ENCODE measurements around the gene PLLP.

Gene PLLP

DNA sequence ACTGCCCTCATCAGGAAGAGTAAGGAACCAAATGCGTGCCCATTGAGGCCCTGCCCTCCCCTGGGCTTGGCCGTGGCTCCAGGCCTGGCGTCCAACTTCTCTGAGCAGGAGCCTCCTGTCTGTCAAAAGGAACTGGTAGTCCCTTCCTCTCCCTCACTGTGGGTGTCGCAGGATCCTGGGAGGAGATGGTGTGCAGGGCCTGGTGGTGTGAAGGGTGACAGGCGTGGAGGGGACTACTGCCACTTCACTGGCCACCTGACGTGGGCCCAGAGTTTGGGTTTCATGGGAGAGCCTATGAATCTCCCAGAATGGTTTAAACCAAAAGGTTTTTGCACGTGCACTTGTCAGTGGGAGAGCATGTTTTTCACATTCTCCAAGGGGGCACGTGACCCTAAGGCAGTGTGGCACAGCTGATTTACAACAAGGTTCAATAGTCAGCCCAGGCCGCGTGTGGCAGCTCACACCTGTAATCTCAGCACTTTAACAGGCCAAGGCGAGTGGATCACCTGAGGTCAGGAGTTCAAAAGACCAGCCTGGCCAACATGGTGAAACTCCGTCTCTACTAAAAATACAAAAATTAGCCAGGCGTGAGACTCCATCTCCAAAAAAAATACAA lies 26.9 kb downstream of the PLLP start:
- no peak for DNase-seq (ENCODE audit: extremely low read depth, low read depth)
- TF ChIP-seq, protein P1, sequence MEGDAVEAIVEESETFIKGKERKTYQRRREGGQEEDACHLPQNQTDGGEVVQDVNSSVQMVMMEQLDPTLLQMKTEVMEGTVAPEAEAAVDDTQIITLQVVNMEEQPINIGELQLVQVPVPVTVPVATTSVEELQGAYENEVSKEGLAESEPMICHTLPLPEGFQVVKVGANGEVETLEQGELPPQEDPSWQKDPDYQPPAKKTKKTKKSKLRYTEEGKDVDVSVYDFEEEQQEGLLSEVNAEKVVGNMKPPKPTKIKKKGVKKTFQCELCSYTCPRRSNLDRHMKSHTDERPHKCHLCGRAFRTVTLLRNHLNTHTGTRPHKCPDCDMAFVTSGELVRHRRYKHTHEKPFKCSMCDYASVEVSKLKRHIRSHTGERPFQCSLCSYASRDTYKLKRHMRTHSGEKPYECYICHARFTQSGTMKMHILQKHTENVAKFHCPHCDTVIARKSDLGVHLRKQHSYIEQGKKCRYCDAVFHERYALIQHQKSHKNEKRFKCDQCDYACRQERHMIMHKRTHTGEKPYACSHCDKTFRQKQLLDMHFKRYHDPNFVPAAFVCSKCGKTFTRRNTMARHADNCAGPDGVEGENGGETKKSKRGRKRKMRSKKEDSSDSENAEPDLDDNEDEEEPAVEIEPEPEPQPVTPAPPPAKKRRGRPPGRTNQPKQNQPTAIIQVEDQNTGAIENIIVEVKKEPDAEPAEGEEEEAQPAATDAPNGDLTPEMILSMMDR (IDR thresholded peaks at IDR 0.05; ENCODE audit: low read depth, low read length): no peak

DNA sequence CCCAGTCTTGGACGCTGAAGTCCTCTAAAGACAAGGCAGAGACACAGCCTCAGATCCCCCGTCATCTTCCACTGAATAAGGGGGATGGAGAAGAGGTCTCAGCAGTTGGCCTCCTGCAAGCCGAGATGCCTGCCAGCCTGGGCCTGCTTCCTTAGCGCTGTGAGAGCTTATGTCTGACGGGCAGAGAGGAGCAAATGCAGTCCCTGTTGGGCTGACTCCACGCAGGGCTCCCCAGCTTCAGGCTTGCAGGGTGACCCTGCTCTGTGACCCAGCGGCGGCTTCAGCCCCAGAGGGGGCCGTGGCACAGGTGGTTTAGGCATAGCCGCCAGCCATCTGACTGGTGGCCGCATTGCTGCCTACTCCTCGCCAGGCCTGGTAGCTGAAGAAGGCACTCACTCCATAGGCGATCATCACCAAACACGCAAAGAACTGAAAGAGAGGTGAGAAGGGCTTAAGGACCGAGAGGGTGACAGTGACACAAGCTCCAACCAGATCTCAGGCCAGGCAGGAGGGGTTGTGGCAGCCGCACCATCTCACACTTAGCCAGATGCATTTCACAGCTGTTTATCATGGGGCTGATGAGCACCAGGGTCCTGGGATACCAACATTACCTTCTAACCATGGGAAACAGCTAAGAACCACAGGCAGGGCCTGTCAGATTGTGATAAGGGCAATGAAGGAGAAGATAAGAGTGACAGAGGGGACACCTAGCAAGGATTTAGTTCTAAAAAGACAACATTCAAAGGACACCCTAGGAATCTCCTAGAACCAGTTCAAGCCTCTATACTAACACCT lies 27.7 kb downstream of the PLLP start:
- DNase-seq (ENCODE audit: extremely low read depth, low read depth): no peak
- TF ChIP-seq, protein P1 (IDR thresholded peaks at IDR 0.05; ENCODE audit: low read depth, low read length): no peak

DNA sequence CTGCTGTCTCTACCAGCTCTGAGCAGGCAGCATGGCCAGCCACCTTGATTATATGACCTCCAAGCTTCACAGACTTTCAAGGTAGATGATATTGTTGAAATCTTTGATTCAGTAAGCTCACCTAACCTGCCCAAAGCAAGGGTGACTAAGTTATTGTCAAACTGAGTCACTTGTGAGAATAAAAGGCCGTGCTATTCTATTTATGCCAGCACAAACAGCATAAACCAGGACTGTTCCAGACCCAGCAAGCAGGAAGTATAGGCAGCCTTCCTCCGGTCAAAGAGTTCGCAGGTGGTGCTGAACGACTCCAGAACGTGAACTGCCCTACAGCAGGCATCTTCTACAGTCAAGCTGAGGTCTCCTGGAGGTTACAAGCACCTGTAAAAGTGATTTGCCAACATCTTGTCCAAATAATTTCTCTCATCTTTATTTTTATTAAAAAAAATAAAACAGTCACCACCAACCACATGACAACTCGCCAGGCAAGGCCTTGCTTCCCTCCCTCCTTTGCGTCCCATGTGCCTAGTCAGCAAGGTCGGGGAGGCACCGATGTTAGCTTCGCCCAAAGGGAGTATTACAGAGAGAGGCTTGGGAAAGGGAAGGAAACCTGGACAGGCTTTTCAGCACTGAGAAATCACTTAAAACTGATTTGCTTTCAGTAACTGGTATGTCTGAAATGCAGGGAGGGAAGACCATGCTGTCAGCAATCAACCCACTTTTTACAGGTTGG lies 28.6 kb downstream of the PLLP start:
- TF ChIP-seq, protein P1 (IDR thresholded peaks at IDR 0.05; ENCODE audit: low read depth, low read length): no peak
- no peak for DNase-seq (ENCODE audit: extremely low read depth, low read depth)

DNA sequence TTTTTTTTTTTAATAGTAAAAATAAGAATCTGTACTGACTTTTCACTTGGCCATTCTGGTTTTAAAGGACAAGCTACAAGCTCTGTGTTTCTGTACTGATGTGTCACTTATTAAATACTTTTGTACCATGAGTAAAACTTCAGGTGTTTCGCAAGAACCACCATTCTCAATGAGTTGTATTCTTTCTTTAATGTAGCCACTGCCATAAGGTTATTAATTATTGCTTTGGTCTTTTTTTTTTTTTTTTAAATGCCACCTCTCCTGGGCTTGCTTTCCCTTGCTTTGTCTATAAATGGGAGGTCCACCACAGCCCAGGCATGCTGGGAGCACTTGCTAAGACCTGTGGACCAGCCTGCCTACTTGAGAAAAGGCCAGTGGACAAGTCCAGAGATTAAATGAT lies 31.0 kb downstream of the PLLP start:
- TF ChIP-seq, protein P1 (IDR thresholded peaks at IDR 0.05; ENCODE audit: low read depth, low read length): no peak
- no peak for DNase-seq (ENCODE audit: extremely low read depth, low read depth)

DNA sequence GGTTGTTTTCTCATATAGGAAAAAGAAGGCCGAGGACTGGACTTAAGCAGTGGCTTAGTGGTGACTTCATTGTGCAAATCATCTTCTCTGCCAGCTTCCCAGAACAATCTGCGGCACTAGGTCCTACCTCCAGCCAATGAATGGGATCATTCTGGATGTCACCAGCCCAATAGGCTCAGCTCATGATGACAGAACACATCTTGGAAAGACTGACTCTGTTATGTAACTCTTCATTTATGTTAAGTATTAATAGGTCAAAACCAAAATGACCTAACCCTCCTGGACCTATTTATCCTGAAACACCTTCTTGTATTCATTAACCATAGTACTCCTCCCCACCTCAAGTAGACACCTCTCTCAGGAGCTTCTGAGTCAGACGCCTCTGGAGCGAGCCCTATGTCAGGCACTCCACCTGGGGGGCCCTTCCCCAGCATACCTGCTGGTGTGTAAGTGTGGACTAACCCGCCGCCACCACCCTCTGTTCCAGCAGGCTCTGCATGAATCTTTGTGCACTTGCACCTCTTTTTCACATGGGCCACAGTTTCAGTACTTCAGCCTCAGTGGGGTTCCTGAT lies 32.2 kb downstream of the PLLP start:
- TF ChIP-seq, protein P1 (IDR thresholded peaks at IDR 0.05; ENCODE audit: low read depth, low read length): no peak
- DNase-seq (ENCODE audit: extremely low read depth, low read depth): no peak

DNA sequence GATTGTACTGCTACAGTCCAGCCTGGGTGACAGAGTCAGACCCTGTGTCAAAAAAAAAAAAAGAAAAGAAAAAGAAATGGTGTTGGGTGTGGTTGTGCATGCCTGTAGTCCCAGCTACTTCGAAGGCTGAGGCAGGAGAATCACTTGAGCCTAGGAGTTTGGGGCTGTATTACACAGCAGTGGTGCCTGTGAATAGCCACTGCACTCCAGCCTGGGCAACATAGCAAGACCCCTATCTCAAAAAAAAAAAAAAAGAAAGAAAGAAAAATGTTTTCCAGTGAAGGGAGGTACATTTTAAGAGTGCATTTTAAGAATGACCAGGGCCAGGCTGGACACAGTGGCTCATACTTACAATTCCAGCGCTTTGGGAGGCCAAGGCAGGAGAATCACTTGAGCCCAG lies 33.1 kb downstream of the PLLP start:
- TF ChIP-seq, protein P1 (IDR thresholded peaks at IDR 0.05; ENCODE audit: low read depth, low read length): no peak
- no peak for DNase-seq (ENCODE audit: extremely low read depth, low read depth)

Data from AG09319 (cell line).